Hippocampal formation (tissue), 2 donors: Measurements from ENCODE around the gene SLC35D3.
"Not testable (repeated sequence)": the region's sequence is repeated elsewhere in the genome, so short reads cannot be mapped to it uniquely, and the experiment has no call there.

Experiments
- DNase-seq, 2 donors: peaks; one replicate each; lab custom pipeline; 2025; lab: John Stamatoyannopoulos, UW

Gene SLC35D3

DNA sequence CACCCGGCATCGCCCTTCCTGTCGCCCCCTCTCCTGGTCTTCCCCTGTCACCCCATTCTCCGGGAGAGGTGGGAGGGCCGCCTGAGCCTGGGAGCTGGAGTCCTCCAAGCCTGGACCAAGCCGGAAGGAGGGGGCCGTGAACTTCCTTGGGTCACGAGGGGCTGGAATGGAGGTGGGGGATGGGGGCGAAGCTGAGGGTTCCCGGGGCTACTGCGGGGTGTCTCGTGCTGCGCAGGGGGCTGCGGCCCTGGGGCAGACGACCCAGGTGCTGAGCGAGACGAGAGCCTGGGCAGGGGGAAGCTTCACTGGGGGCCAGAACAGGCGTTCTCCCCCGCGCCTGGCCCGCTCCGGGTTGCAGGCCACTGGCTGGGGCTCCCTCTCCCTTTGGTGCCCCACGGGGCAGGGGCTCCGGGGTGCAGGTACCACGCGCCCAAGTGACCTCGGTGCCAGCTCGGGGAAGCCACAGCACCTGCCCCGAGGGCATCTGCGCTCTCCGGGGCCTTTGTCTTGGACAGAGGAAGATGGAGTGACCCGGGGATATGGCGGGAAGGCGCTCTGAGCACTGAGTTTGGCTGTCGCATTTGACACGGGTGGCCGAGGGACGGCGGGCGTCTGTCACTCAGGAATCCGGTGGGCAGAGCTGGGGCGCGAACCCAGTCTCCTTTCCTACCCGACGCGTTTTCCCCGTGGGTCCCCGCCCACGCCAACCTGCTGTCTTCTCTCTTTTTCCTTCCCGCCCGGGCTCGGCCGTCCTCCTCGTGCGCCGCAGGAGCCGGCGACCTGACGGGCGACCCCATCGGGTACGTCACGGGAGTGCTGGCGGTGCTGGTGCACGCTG, 1.2 kb downstream of the SLC35D3 start:
- DNase-seq: no peak

DNA sequence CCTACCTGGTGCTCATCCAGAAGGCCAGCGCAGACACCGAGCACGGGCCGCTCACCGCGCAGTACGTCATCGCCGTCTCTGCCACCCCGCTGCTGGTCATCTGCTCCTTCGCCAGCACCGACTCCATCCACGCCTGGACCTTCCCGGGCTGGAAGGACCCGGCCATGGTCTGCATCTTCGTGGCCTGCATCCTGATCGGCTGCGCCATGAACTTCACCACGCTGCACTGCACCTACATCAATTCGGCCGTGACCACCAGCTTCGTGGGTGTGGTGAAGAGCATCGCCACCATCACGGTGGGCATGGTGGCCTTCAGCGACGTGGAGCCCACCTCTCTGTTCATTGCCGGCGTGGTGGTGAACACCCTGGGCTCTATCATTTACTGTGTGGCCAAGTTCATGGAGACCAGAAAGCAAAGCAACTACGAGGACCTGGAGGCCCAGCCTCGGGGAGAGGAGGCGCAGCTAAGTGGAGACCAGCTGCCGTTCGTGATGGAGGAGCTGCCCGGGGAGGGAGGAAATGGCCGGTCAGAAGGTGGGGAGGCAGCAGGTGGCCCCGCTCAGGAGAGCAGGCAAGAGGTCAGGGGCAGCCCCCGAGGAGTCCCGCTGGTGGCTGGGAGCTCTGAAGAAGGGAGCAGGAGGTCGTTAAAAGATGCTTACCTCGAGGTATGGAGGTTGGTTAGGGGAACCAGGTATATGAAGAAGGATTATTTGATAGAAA, 2.0 kb downstream of the SLC35D3 start:
- no peak for DNase-seq

- DNase-seq: no peak
These were observed 4.3 kb downstream of the SLC35D3 start for GRCh38 chr6:136926383-136926782.

DNA sequence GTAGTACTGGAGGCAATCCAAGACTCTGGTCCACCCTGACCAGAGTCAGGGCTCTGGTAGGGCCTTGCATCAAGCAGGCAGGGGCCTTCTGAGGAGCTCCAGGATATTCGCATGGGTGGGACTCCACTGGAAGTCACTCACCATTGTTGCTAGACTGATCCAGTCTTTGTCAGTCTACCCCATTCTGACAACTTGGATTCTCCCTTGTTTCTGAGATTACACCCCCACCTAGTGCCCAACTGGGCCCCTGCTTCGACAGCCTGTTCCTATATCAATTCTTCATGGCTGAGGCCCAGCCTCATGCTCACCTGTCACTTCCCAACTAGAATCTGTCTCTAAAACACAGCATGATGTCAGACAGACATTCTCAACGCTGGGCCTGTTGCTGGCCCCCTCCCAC, 5.2 kb downstream of the SLC35D3 start:
- DNase-seq: no peak

- DNase-seq: no peak
These were observed 8.4 kb downstream of the SLC35D3 start for GRCh38 chr6:136930528-136930927.

DNA sequence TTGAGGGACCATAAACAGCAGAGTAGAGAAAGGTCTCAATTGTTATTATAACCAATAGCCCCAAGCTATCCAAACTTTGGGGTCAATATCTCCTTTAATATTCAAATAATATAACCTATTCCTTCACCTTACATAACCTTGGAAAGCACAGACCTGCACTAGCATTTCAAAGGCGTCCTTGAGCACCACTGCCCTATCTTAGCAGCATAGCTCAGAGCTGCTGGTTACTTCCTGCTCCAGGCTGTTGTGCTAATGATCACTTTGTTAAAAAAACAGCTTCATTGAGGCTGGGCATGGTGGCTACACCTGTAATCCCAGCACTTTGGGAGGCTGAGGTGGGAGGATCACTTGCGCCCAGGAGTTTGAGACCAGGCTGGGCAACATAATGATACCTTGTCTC, 10.5 kb downstream of the SLC35D3 start:
- DNase-seq: no peak

DNA sequence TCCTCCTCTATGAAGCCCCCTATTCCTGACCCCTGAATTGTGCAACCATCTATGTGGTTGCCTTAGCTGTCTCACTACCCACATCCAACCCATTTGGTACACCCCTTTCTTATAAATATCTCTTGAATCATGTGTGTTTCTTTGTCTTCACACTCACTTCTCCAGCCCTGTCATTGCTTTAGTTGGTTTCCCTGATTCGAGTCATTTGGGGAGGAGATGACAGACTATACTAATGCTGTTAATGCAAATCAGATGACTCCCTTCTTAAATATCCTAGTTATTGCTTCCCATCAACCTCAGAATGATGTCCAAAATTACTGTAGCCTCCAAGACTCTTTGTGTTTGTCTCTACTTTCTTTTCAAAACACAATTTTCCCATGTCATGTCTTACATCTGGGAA, 23.0 kb downstream of the SLC35D3 start:
- no peak for DNase-seq

GRCh38 chr6:136945711-136946121, 23.6 kb downstream of the SLC35D3 start:
- DNase-seq: no peak

- DNase-seq: no peak
These were observed 24.9 kb downstream of the SLC35D3 start for GRCh38 chr6:136947037-136947436.

GRCh38 chr6:136949957-136950356, 27.9 kb downstream of the SLC35D3 start:
- DNase-seq: not testable (repeated sequence)

GRCh38 chr6:136950436-136951126, 28.5 kb downstream of the SLC35D3 start:
- no peak for DNase-seq

GRCh38 chr6:136952714-136953260, 30.7 kb downstream of the SLC35D3 start:
- no peak for DNase-seq

DNA sequence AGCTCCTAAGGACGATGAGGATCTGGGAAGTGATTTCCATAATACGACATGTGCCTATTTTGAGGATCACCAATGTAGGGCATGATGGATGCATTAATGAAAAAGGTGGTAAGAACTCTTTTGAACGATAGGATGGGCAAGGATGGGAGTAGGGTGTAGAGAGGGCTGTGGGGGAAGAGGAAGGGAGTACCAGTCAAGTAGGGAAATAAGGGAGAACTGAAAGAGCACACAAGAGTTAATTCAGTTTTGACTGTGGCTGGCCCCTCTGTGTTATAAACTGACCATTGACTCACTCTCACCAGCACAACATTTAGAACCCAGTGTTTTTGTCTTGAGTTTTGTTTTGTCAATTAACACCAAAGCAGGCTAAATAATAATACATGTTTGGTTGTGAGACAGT, 33.0 kb downstream of the SLC35D3 start:
- no peak for DNase-seq

DNA sequence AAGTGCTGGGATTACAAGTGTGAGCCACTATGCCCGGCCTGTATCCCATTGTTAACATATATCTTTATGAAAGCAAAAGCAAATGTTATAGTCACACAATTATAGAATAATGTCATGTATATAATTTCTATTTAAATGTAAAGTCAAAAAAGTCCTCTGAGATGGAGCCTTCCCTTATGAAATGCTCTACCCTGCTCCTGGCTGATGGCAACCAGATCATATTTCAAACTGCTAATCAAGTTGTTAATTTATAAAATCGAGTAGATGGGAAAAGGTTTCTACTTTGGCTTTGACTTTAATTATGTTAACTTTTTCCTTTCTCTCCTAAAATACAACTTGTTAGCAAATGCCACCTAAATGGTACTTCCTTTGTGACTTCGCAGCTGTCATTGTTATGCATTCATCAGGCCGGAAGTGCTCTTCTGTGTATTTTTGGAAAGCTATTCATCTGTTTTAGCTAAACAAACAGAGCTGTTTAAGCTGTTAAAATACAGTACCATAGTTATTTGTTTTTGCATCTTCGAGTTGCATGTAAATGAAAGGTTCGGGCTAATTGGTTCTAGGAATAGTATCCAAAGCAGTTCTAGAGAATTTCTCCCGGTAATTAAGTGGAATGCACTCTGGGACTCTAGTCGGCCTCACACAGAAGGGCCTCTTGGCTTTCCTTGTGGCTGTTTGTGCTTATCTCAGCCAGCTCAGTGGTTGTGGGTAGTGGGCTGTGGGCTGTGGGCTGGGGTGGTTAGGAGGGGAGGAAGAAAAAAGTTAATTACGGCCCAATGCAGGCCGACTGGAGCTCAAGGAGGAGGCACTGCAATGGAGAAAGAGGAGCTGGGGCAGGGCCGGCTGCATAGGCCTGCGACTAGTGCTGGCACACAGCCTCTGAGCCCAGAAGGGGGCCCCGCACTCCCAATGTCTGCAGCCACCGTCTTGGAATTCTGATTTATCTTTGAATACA, 34.8 kb downstream of the SLC35D3 start:
- DNase-seq: no peak

- DNase-seq: no peak
These were observed 36.1 kb downstream of the SLC35D3 start for GRCh38 chr6:136958168-136958567.

GRCh38 chr6:136959471-136959891, 37.4 kb downstream of the SLC35D3 start:
- DNase-seq: no peak

DNA sequence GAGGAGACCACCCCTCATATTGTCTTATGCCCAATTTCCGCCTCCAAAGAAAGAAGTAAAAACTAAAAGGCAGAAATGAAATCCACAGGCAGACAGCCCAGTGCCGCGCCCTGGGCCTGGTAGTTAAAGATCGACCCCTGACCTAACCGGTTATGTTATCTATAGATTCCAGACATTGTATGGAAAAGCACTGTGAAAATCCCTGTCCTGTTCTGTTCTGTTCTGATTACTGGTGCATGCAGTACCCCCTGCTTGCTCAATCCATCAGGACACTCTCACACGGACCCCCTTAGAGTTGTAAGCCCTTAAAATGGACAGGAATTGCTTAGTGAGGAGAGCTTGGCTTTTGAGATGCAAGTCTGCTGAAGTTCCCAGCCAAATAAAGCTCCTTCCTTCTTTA, 37.8 kb downstream of the SLC35D3 start:
- not testable (repeated sequence) for DNase-seq

DNA sequence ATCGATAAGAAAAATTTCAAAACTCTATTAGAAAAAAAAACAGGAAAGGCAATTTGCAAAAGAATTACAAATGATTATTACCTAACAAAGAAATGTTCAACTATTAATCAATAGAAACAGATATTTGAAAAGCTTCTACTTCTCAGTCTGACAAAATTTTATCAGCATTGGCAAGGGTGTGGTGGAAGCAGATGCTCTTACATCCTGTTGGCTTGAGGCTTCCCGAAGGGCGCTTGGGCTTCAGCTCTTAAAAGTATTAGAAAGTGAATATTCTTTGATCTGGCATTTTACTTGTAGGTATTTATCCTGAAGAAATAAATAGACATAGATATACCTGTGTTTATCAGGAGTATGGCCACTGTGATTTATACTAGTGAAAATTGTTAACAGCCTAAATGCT, 38.7 kb downstream of the SLC35D3 start:
- no peak for DNase-seq

- no peak for DNase-seq
These were observed 39.7 kb downstream of the SLC35D3 start for GRCh38 chr6:136961848-136962247.

DNA sequence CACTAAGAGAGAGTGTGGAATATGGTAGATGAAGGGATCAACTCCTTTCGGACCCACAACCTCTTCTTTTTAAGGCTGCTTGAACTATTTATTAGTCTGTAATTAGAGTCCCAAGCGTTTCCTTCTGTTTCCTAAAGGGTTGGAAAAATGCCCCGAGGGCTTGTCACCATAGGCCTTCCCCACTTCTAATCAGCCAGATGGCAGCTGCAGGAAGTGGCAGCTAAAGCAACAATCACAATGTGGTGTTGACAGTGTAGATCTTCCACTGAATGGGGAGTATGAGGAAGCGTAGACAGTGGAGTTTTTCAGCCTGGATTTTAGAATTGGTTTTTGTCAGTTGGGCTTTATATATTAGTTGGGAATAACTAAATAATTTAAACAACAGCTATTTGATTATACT, 40.6 kb downstream of the SLC35D3 start:
- DNase-seq: no peak

- no peak for DNase-seq
These were observed 41.2 kb downstream of the SLC35D3 start for GRCh38 chr6:136963259-136963658.
